Measurements from ENCODE around the gene KMT2D.

DNA sequence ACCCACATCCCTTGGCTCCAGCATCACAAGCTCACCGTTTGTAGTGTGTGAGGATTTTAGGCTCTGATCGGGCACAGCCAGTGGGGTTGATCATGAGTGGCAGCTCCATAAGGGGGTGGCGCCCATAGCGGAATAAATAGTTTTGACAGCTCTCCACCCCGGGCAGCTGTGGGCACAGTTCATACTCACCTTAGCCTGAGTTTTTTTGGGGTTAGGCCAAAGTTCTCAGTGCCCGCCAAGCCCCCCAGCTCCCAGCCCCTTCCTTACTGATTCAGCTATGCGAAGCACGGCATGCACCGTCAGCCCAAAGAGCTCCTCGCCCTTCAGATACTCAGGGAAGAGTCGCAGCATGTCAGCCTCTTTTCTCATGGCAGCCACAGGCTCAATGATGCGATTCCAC is 36.1 kb downstream of the KMT2D start:
- TF ChIP-seq, protein P1, sequence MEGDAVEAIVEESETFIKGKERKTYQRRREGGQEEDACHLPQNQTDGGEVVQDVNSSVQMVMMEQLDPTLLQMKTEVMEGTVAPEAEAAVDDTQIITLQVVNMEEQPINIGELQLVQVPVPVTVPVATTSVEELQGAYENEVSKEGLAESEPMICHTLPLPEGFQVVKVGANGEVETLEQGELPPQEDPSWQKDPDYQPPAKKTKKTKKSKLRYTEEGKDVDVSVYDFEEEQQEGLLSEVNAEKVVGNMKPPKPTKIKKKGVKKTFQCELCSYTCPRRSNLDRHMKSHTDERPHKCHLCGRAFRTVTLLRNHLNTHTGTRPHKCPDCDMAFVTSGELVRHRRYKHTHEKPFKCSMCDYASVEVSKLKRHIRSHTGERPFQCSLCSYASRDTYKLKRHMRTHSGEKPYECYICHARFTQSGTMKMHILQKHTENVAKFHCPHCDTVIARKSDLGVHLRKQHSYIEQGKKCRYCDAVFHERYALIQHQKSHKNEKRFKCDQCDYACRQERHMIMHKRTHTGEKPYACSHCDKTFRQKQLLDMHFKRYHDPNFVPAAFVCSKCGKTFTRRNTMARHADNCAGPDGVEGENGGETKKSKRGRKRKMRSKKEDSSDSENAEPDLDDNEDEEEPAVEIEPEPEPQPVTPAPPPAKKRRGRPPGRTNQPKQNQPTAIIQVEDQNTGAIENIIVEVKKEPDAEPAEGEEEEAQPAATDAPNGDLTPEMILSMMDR (IDR thresholded peaks at IDR 0.05; ENCODE audit: low read depth, low read length) = no peak
- no peak for TF ChIP-seq POLR2A (IDR thresholded peaks at IDR 0.05; ENCODE audit: extremely low read depth, insufficient read length)
